D721Med (cell line): ENCODE results near the gene PLAGL1.

ENCODE experiments used
- DNase-seq: peaks from one replicate; pipeline ENCODE4 v3.0.0; 2011; ENCODE audit warnings: low spot score; ENCODE audit not compliant: insufficient read length
- FAIRE-seq: peaks from 2 replicates; lab custom pipeline; 2011; peaks lifted over from hg19 to GRCh38; lab: Jason Lieb, UNC
- CTCF ChIP-seq: IDR thresholded peaks from 2 replicates; pipeline ENCODE4 v1.5.1; 2012; ENCODE audit warnings: mild to moderate bottlenecking, control low read depth; ENCODE audit not compliant: insufficient read depth; ENCODE audit errors: missing control alignments

The PLAGL1 gene

DNA sequence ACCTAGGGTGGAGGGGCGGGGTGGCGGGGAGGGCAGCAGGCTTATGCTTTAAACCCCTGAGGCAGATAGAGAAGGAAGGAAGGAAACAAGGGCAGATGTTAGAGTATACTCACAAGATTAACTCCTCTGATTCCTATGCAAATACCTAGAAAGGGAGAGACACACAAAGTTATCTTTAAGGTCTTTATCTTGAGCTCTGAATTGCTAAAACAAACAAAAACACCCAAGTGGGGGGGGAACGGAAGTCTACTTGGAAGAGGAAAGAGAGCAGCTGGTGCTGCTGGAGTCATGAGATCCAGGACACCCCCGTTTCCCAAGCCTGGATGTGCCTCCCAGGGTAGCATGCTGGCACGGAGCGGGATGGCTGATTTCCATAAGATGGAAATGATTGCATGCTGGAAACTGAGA is 43.4 kb downstream of the PLAGL1 start:
- TF ChIP-seq CTCF, result no peak
- FAIRE-seq (no peak), DNase-seq (no peak)

DNA sequence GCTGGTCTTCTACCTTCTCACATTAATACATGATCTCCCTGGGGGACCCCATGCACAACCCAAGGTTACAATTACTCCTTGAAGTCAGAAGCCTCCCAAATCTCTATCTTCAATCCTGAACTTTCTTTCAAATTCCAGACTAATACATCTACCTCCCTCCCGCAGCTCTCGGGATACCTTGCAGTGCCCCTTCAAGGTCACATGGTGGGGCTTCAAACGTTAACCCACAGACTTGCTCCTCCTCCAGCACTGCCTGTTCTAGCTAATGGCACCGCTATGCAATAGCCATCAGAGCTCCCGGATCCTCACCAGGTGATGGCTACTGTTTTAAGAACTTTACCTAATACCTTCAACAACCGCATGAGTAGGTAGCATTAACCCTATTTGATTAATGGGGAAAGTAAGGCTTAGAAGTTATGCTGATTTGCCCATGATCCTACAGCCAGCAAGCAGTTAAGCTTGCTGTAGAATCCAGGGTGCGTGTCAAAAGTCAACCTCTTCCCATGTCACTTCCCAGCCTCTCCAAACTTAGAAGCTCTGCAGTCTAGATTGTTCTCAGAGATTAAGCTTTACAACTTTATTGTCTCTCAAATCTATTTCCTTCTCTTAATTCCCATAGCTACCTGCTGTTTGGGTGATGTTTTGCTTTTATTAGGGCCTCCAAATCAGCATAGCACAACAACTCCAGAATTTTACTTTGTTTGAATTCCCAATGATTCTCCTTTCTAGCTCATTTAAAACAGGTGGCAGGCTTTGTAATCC is 44.7 kb downstream of the PLAGL1 start:
- FAIRE-seq, result no peak
- no peak for DNase-seq
- TF ChIP-seq CTCF, result no peak

DNA sequence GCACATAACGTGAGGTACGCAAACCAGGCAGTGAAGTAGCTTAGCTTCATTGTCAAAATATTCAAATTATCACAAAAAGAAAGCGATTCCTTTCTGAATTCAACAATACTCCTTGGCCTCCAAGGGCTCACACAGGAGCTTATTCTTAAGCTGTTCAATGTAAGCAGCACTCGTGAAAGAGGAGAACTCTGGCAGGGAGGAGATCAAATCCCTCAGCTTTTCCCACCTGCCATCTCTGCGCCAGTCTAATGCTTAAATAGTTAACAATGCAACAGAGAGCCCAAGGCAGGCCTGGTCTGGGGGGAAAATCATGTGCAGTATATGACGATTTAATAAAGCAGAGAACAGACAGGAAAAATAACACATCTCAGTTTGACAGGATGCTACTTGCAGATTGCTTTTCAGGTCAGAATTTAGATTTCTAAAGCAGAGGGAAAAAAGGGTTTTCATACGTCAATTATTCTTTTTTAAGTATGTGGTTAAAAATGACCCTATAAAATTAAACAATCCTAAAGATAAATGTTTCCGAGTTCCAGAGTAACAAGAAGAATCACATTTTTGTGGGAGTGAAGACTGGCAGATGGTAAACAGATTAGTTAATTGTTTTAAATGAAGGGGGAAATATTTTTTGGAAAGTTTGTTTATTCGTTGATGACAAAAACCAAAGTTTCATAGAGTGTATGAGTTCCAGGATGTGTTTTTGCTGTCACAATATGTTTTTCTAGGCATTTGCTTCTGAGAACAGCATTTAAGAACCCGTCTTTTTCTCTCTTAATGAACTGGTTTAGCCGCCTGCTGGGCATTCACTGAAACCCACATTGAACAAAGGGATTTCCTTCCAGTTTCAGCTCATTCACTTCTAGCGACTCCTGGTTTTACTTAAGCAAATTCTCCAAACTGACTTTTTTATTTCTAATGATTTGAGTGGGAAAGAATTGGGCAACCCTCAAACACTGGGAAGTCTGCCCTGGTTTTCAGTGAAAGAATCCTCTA is 45.9 kb downstream of the PLAGL1 start:
- peak; percentile 24 for TF ChIP-seq CTCF
- FAIRE-seq, result no peak
- peak; percentile 22 for DNase-seq

GRCh38 chr6:143961066-143961465 is 47.0 kb downstream of the PLAGL1 start:
- no peak for TF ChIP-seq CTCF
- FAIRE-seq (no peak), DNase-seq (no peak)

DNA sequence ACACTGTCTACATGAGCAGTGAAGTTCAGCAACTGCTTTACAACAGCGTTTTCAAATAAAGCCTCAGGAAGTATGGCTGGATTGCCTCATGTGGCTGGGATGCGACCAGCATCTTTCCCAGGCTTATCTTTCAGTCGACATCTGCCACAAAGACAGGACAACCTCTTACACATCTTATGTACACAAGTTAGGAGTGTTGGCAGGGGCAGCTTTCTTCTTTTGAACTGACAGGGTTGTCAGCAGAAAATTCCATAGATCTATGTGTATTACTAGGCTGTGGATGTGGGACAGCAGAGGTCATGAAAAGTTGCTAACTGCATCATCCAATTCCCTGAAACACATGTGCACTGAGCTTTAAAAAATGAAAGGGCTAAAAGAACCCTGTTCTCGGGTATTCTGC is 48.1 kb downstream of the PLAGL1 start:
- no peak for FAIRE-seq
- no peak for TF ChIP-seq CTCF

GRCh38 chr6:143958839-143959399 is 49.1 kb downstream of the PLAGL1 start:
- no peak for TF ChIP-seq CTCF
- no peak for FAIRE-seq
- DNase-seq, result no peak

More for the DNA sequence above, 48.1 kb downstream of the PLAGL1 start:
- DNase-seq, result no peak
